PC-9 (cell line): ENCODE data around the gene HS3ST3A1. TPM values are rescaled to one million over a fixed set of nuclear protein-coding genes. Genes with fewer than 3 reads are reported as not detected.

Source experiments
- BruUV-seq: library from RNA; stranded (reverse); fragments of 400-500 nt; replicated peaks from 2 replicates; lab custom pipeline; 2021; lab: Mats Ljungman, UMichigan
- CTCF ChIA-PET: fragments of 300-600 bp; sonication (Branson Sonifier 250); formaldehyde crosslinking; loops from one replicate; lab custom pipeline; 2022; ENCODE audit warnings: antibody characterized with exemption; lab: Charles Lee
- POLR2A ChIA-PET: fragments of 300-600 bp; sonication (Branson Sonifier 250); formaldehyde crosslinking; loops from one replicate; lab custom pipeline; 2022; ENCODE audit warnings: antibody characterized with exemption; ENCODE audit not compliant: unreplicated experiment; lab: Charles Lee
- DNase-seq, 2 experiments: peaks; one replicate each; pipeline versions ENCODE4 v3.0.0 to v3.0.0-alpha.2; 2015 to 2022; ENCODE audit warnings: mixed read lengths in 1 of 2
- H2AFZ ChIP-seq: fragments of 200-600 bp; sonication (generic); 2 replicates; pipeline ENCODE4 v1.8.1; 2017; ENCODE audit warnings: antibody characterized with exemption
- H3F3A ChIP-seq: fragments of 200-600 bp; sonication (generic); 2 replicates; pipeline ENCODE4 v1.8.1; 2017; ENCODE audit warnings: antibody characterized with exemption, mild to moderate bottlenecking, low read depth; ENCODE audit not compliant: insufficient read depth
- H3K27ac ChIP-seq: fragments of 200-600 bp; sonication (generic); 2 replicates; pipeline ENCODE4 v1.6.1; 2016; ENCODE audit warnings: mixed run types
- H3K27me3 ChIP-seq: fragments of 200-600 bp; sonication (generic); 2 replicates; pipeline ENCODE4 v1.6.1; 2016; ENCODE audit warnings: low read depth, mixed run types; ENCODE audit not compliant: insufficient read depth
- H3K36me3 ChIP-seq: fragments of 200-600 bp; sonication (generic); 2 replicates; pipeline ENCODE4 v1.6.1; 2016; ENCODE audit warnings: low read depth, mixed run types
- H3K4me1 ChIP-seq: fragments of 200-600 bp; sonication (generic); replicated peaks from 2 replicates; pipeline ENCODE4 v1.6.1; 2016; ENCODE audit warnings: mixed run types; ENCODE audit not compliant: insufficient read depth
- H3K4me2 ChIP-seq: fragments of 200-600 bp; sonication (generic); 2 replicates; pipeline ENCODE4 v1.6.1; 2017; ENCODE audit warnings: mixed run types
- H3K4me3 ChIP-seq: fragments of 200-600 bp; sonication (generic); 2 replicates; pipeline ENCODE4 v1.6.1; 2016; ENCODE audit warnings: mixed run types
- H3K79me2 ChIP-seq: fragments of 200-600 bp; sonication (generic); 2 replicates; pipeline ENCODE4 v1.6.1; 2017; ENCODE audit warnings: low read depth, mixed run types
- H3K9me2 ChIP-seq: fragments of 200-600 bp; sonication (generic); 2 replicates; pipeline ENCODE4 v1.8.1; 2017; ENCODE audit warnings: mild to moderate bottlenecking; ENCODE audit not compliant: insufficient read depth
- H3K9me3 ChIP-seq: fragments of 200-600 bp; sonication (generic); 2 replicates; pipeline ENCODE4 v1.8.1; 2016; ENCODE audit warnings: low read depth; ENCODE audit not compliant: insufficient read depth
- H4K20me1 ChIP-seq: fragments of 200-600 bp; sonication (generic); 2 replicates; pipeline ENCODE4 v1.8.1; 2017; ENCODE audit not compliant: insufficient read depth
- EZH2 ChIP-seq: fragments of 200-600 bp; sonication (generic); IDR thresholded peaks from 2 replicates; pipeline ENCODE4 v1.8.0; 2017; ENCODE audit warnings: antibody characterized with exemption, low read depth
- intact Hi-C: fragments of 100-400 bp; cut with micrococcal nuclease; formaldehyde crosslinking; loops from one replicate; pipeline ENCODE4 v1.10.0; 2022; ENCODE audit not compliant: unreplicated experiment
- total RNA-seq: library from RNA; stranded (reverse); gene quantifications from 2 replicates; pipeline ENCODE4 v1.2.3, GENCODE V29; 2021
- TF ChIP-seq, protein P1 (sequence below): fragments of 200-600 bp; sonication (generic); conservative IDR thresholded peaks from 2 replicates; pipeline ENCODE4 v1.6.1; 2017; ENCODE audit warnings: mixed run types, antibody characterized with exemption, mild to moderate bottlenecking, moderate library complexity

Gene HS3ST3A1
- total RNA-seq, 1 experiment from 2014 or later = not detected

DNA sequence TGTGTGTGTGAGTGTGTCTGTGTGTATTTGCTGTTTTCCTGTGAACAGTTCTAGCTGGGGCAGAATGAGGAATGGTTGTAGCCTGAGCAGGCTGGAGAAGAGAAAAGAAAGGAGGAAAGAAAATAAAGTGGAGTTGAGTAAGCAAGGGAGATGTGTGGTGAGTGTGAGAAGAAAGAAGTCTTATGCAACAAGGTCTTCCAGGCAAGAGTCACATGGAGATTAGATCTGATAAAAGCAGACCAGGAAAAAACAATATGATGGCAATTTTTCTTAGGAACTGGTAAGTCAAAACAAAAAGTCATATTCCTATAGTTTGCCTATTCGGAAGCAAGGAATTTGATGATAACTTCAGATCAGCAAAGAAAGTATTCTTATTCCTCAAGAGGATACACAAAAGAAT lies 125.0 kb downstream of the HS3ST3A1 start:
- no peaks in the 10 kb centered on the region for H3K4me1 ChIP-seq
- no peaks in the 10 kb centered on the region for H3K36me3 ChIP-seq
- no peaks in the 10 kb centered on the region for H3K79me2 ChIP-seq
- no peaks in the 10 kb centered on the region for H4K20me1 ChIP-seq
- H3K9me2 ChIP-seq = no peaks in the 10 kb centered on the region
- H3K4me2 ChIP-seq = no peak overlapping the region
- BruUV-seq = no TSS peak
- intact Hi-C loops = no loop called here
- H3K4me3 ChIP-seq = no peak overlapping the region
- TF ChIP-seq, protein P1, sequence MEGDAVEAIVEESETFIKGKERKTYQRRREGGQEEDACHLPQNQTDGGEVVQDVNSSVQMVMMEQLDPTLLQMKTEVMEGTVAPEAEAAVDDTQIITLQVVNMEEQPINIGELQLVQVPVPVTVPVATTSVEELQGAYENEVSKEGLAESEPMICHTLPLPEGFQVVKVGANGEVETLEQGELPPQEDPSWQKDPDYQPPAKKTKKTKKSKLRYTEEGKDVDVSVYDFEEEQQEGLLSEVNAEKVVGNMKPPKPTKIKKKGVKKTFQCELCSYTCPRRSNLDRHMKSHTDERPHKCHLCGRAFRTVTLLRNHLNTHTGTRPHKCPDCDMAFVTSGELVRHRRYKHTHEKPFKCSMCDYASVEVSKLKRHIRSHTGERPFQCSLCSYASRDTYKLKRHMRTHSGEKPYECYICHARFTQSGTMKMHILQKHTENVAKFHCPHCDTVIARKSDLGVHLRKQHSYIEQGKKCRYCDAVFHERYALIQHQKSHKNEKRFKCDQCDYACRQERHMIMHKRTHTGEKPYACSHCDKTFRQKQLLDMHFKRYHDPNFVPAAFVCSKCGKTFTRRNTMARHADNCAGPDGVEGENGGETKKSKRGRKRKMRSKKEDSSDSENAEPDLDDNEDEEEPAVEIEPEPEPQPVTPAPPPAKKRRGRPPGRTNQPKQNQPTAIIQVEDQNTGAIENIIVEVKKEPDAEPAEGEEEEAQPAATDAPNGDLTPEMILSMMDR = no peak
- no peak for TF ChIP-seq EZH2
- no peak for DNase-seq
- ChIA-PET POLR2A (no interaction called here), CTCF (no interaction called here)
- no peaks in the 10 kb centered on the region for H3F3A ChIP-seq
- H2AFZ ChIP-seq = no peak overlapping the region
- H3K9me3 ChIP-seq = no peaks in the 10 kb centered on the region
- H3K27me3 ChIP-seq = no peaks in the 10 kb centered on the region
- H3K27ac ChIP-seq = no peak overlapping the region

DNA sequence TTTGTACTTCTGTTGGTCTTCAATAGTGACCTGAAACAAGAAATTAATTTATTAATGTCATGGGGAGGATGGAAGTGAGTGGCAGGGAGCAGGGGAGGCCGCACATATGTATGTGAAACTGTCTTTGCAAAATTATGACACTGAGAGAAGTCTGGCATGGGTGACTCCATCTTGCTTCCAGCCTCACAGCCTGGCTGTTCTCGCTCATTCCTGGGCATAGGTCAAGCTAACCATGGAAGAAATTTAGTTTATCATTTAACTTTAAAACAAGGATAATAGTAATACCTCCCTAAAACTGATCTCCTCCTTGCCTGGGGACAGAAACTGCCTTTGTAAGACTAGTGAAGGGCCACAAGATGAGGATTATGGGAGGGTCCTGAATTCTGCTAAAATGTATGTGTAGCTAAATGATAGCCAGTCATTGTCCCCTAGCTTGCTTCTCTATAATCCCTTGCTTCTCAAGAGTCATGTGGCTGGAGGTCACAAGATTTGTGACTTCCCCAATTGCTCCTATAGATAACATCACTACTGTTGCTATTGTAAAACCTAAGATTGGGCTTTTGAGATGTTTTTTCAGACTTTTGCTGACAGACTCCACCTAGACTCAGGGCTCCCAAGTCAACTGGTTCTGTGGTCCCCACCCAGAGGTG lies 126.0 kb downstream of the HS3ST3A1 start:
- no peak overlapping the region for H3K4me2 ChIP-seq
- no peak overlapping the region for H2AFZ ChIP-seq
- CTCF ChIA-PET = no interaction called here
- no peak overlapping the region for H3K27ac ChIP-seq
- H3K4me3 ChIP-seq = no peak overlapping the region
- no peak for DNase-seq
- POLR2A ChIA-PET = no interaction called here
- TF ChIP-seq, protein P1 = no peak
- no peak for TF ChIP-seq EZH2
- H4K20me1 ChIP-seq = no peaks in the 10 kb centered on the region
- intact Hi-C loops = no loop called here
- BruUV-seq = no TSS peak
- H3F3A ChIP-seq = no peaks in the 10 kb centered on the region
- no peaks in the 10 kb centered on the region for H3K4me1 ChIP-seq
- H3K36me3 ChIP-seq = no peaks in the 10 kb centered on the region
- no peaks in the 10 kb centered on the region for H3K9me3 ChIP-seq
- no peaks in the 10 kb centered on the region for H3K79me2 ChIP-seq
- H3K9me2 ChIP-seq = no peaks in the 10 kb centered on the region
- no peaks in the 10 kb centered on the region for H3K27me3 ChIP-seq

DNA sequence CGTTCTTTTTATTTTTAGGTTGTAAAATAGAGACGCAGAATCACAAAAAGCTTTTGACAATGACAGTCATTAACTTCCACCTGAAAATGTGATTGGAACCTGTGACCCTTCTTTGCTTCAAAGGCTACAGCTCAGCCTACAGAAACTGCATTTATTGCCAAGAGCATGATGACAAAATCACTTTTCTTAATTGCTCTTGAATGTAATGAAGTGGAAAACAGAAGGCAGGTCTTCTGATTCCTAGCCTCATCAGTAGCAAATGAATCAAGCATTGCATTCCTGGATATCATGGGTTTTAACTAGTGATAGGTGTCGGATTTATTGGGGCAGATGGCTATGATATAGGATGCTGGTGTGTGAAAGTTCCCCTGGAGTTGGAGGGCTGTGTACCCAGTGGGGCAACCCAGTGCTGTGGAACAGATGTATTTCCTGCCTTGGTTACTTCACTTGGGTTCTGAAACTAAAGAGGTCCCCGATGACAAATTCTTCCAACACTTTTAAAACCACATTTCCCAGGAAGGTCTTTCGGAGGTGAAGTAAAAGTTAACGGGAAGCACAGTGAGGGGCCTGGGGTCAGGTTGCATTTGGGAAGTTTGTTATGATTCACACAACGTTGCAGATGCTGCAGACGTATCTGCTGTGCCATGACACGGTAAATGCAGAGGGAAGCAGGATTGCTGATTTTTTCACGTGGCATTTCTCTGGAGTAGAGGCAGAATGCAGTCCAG lies 127.5 kb downstream of the HS3ST3A1 start:
- no peak for TF ChIP-seq EZH2
- TF ChIP-seq, protein P1 = no peak
- H3K4me1 ChIP-seq = no peaks in the 10 kb centered on the region
- DNase-seq = no peak
- H3K4me2 ChIP-seq = no peak overlapping the region
- no peaks in the 10 kb centered on the region for H3K9me2 ChIP-seq
- no peaks in the 10 kb centered on the region for H3K27me3 ChIP-seq
- intact Hi-C loops = no loop called here
- ChIA-PET POLR2A (no interaction called here), CTCF (no interaction called here)
- H3K36me3 ChIP-seq = no peaks in the 10 kb centered on the region
- no peaks in the 10 kb centered on the region for H4K20me1 ChIP-seq
- no TSS peak for BruUV-seq
- no peaks in the 10 kb centered on the region for H3K79me2 ChIP-seq
- H2AFZ ChIP-seq = no peak overlapping the region
- H3F3A ChIP-seq = no peaks in the 10 kb centered on the region
- H3K27ac ChIP-seq = no peak overlapping the region
- H3K4me3 ChIP-seq = no peak overlapping the region
- no peaks in the 10 kb centered on the region for H3K9me3 ChIP-seq
